NCI-H510A (cell line): ENCODE measurements around the gene R3HDM1.
"Not testable (repeated sequence)": the region's sequence is repeated elsewhere in the genome, so short reads cannot be mapped to it uniquely, and the experiment has no call there.

Experiments
- DNase-seq: peaks from one replicate; lab custom pipeline; 2025; lab: John Stamatoyannopoulos, UW

The R3HDM1 gene

DNA sequence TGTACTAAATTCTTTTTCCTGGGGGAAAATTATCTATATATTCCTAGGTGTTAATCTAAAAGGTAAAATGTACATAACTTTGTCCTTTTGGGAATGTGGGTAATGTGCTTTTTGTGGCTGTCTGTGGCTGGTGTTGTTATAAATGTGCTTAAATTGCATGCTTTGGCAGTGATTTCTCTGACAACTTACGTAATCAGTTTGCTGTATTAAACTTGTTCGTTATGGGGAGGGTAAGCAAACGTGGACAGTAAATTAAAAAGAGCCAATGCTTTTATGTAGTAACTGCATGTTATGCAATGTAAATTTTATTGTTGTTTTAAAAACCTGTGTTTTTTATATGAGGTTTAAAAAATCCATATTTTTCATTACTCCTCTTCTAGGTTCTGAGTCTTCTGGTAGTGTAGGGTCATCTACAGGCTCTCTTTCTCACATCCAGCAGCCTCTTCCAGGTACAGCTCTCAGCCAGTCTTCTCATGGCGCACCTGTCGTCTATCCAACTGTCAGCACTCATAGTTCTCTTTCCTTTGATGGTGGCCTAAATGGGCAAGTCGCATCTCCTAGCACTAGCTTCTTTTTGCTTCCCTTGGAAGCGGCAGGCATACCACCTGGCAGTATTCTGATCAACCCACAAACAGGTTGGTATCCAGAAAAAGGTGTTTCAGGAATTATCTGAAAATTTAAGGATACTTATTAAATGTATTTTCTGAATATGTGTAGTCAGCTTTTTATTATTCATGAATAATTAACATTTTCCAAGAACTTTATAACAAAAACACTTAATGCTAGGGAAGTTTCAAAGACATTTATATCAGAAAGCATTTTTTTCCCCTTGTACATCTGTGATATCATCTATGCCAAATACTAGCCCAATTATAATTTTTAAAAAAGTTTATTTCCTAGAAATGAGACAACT is 110.1 kb downstream of the R3HDM1 start:
- DNase-seq = no peak

DNA sequence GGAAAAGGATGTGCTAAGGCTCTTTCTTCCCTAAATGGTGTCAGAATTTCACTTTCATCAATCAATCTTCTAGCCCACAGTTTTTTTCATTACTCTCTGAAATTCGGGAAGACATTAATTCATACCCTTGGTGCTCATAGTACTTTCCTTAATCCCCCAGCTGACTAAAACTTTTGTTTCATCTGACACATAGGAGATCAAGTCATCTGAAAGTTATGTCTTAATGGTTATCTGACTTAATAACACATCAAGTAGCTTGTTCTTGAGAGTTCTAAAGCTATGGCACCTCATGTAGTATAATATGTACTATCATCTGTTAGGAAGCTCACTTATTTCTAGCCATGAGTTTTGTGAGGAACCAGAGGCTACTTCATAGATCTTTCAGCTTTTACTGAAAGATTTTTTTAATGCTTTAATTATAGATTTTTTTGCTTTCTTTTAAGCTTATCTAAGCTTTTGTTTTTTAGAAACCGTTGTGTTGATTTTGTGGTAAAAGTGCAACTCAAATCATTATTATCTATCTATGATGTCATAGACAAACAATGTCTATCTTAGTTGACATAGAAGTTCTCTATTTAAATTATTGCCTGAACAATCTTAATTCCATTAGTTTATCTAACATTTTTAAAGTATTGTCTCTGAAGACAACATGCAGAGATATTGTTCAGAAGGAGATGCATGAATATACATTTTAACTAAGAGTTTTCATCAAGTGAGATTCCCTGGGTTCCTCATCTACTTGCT is 116.7 kb downstream of the R3HDM1 start:
- no peak for DNase-seq

DNA sequence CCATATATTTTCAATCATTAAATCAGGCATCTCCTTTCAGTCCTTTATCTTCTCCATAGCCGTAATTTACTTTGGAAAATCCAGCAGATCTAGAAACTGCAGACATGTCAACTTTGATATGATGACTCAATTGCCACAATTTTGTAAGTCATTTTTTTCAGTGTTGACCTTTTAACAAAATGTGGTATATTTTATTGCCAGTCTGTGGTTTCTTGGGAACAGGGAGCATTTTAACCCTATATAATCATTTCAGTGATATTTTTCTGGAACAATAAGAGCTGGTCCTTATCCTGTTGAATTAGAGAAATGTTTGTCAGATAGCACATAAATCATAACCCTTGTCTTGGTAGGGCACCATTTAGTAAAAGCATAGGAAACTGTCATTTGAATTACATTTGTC is 119.4 kb downstream of the R3HDM1 start:
- no peak for DNase-seq

DNA sequence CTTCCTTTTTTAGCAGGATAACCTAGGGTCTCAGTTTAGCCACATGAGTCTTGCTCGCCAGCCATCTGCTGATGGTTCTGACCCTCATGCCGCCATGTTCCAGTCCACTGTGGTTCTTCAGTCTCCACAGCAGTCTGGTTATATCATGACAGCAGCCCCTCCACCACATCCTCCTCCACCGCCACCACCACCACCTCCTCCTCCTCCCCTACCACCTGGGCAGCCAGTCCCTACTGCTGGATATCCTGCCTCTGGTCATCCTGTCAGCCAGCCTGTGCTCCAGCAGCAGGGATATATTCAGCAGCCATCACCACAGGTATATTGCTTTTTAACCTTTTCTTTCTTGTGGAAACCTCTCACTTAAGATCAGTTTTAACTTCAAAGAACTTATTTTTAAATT is 120.4 kb downstream of the R3HDM1 start:
- DNase-seq = no peak

DNA sequence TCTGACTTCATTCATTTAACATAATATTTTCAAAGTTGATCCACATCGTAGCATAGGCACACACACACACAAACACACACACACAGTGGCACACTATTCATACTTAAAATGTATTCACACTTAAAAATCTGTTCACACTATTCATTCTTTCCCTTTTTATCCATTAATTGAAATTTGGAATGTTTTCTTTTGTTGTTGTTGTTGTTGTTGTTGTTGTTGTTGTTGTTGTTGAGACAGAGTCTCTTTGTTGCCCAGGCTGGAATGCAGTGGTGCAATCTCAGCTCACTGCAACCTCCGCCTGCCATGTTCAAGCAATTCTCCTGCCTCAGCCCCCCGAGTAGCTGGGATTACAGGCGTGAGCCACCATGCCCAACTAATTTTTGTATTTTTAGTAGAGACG is 123.0 kb downstream of the R3HDM1 start:
- not testable (repeated sequence) for DNase-seq

- no peak for DNase-seq
These were observed 126.7 kb downstream of the R3HDM1 start for GRCh38 chr2:135657806-135658582.

- DNase-seq = no peak
These were observed 130.8 kb downstream of the R3HDM1 start for GRCh38 chr2:135662088-135662487.

DNA sequence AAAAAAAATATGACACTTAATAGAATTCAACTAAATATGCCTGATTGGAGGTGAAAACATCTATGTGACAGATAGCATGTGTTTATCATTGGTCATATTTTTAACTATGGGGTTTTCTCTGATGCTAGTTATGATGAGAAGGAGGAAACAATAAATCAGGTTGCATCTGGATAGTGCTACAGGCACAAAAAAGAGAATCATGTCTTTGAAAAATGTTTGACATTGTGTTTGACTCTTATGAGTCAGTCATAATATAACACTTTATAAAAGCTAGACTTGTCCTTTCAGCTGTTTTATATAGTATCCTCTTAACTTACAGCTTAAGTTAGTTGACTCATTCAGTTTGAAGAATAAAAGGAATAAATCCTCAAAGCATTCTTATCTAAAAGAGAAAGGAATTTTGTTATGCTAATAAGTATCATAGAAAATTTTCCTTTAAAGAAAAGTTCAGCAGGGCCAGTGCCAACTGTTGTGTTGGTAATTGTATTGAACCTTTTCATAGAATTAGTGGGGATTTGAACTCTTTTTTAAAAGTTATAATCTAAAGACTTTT is 131.9 kb downstream of the R3HDM1 start:
- DNase-seq = no peak

GRCh38 chr2:135664623-135665068 is 133.4 kb downstream of the R3HDM1 start:
- DNase-seq = no peak

DNA sequence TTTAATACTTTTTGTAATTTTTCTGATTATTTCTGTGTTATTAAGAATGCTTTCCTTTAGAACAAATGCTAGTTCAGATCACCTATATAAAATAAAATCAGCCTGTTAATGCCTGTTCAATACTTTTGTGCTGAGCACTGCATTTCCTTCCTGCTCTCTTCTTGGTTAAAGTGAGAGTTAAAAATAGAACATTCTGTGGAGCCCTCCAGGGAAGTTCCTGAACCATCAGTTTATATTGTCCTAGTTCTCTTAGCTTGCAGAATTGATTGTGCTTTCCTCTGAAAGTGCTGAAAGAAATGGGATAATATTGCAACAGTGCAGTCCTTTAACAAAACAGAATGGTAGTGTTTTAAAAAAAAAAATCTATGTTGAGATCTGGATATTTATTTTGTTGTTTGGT is 135.8 kb downstream of the R3HDM1 start:
- DNase-seq = no peak

GRCh38 chr2:135674453-135674852 is 143.2 kb downstream of the R3HDM1 start:
- DNase-seq = no peak

GRCh38 chr2:135676031-135676430 is 144.7 kb downstream of the R3HDM1 start:
- no peak for DNase-seq

DNA sequence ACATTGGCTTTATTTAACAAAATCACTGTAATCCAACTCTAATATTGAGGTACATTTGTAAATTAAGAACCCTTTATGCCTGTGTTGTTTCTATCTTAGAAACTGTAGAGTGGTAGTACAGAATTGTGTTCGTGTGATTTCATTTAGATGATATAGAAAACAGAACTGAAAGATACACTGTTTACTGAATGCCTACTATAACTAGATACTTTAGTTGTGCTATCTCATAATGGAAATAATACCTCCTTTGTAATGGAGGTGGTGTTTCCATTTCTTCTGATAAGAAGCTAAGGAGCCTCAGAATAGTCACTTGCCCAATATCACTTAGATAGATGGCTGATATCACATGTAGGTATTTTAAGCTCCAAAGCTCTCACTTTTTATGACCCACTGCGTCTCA is 147.8 kb downstream of the R3HDM1 start:
- no peak for DNase-seq

- DNase-seq = no peak
These were observed 154.1 kb downstream of the R3HDM1 start for GRCh38 chr2:135685361-135685760.

DNA sequence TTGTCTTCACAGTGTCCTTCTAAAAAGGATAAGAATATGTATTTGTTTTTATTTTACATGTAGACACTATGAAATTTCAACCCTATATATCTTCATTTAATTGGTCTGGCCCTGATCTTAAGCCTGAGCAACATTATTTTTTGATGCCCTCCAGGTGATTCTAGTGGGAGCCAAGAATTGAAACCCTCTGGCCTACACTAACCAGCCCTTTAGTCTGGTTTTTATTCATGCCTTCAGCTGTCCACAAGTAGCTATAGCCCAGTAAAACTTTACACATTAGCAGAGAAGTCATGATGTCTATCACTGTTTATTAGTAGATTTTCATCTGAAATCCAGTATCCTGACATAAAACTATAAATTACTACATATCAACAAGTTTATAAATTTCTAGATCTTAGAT is 157.7 kb downstream of the R3HDM1 start:
- no peak for DNase-seq

DNA sequence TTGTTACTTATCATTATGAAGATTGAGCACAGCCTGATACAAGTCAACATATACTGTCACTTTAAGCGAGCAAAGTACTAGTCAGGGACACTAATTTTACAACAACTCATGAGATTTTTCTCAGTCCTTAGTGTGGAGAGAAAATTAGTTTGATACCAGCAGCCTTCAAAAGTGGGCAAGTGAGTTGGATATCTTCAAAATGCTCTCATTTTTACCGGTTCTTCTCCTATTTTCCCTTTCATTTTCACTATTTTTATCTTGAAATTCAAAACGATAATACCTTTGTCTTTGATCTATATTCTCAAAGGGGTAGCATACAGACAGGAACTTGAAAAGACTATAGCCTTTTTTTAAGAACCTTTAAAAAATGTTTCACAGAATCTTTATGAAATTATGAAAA is 158.4 kb downstream of the R3HDM1 start:
- no peak for DNase-seq

DNA sequence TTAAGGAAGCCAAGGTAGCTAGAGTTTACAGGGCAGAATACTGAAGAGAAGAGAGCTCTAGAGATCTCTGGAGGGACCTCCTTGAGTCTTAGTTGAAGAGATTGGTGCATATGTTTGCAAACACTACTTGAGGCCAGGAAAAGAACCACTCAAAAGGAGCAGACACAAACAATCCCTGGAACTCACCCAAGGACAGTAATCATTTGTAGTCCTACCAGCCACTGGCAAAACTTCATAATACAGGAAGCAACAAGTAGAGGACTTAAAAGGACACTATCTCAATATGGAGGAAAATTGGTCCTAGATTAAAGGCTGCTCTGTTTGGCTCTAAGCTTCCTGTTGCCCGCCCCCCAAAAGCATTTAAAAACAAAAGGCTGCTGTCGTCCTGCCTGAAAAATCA is 163.4 kb downstream of the R3HDM1 start:
- DNase-seq = no peak

GRCh38 chr2:135698838-135699237 is 167.6 kb downstream of the R3HDM1 start:
- DNase-seq = no peak

DNA sequence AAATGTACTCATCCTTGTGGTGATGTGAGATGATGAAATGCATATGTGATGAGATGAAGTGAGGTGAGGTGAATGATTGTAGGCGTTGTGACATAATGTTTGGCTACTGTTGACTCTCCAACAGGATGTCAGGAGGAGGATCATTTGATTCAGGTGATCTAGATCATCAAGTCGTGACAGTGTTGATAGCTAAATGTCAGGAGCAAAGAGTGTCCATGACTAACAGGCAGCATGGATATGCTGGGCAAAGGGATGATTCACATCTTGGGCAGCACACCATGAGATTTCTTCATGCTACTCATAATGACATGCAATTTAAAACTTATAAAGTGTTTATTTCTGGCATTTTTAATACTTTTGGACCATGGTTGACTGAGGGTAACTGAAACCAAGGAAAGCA is 170.2 kb downstream of the R3HDM1 start:
- no peak for DNase-seq

- no peak for DNase-seq
These were observed 172.0 kb downstream of the R3HDM1 start for GRCh38 chr2:135703300-135703699.

GRCh38 chr2:135704075-135704474 is 172.8 kb downstream of the R3HDM1 start:
- DNase-seq = not testable (repeated sequence)

DNA sequence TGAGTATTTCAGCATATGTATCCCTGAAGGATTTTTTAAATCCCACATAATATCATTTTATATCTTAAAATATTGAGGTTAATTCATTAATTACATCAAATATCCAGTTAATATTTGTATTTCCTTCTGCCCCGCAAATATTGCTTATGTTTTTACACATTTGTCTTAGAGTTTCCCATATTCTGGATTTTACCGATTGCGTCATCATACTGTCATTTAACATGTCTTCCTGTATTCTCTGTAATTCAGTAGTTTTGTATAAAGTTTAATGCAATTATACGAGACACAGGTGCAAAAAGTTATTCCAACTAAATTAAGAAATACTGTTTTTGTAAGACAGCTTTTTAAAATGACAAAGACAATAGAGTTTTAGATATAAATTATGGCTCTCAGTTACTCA is 176.9 kb downstream of the R3HDM1 start:
- DNase-seq = no peak
